ENCODE data around the gene ECE1. TPM values are rescaled to one million over a fixed set of nuclear protein-coding genes. Genes with fewer than 3 reads are reported as not detected.
A peak's percentile ranks its signal among the peaks of the same experiment; 100 is the strongest.

The ECE1 gene
- total RNA-seq, 1 donor from 2014 or later = 209 TPM

- CTCF ChIA-PET = no interaction called here
- Mint-ChIP-seq H3K27ac (no peak overlapping the region), H3K9me3 (no peaks in the 10 kb centered on the region), H3K27me3 (no peaks in the 10 kb centered on the region), H3K4me1 (peaks cover 57% of the 10 kb centered on the region), H3K36me3 (ENCODE audit: low read depth) (peaks cover 38% of the 10 kb centered on the region), H3K4me3 (no peak overlapping the region)
- TF ChIP-seq CTCF (IDR thresholded peaks at IDR 0.05) = no peak
- ATAC-seq (ENCODE audit: low read depth) (no peak), DNase-seq (no peak)
- intact Hi-C loops (cut with micrococcal nuclease) = no loop called here
- POLR2A ChIA-PET = interaction anchor here (0.5 to 1.3 kb wide), 2 partner anchors 9 to 15 kb away, joined by 3 to 4 read pairs; no protein-coding TSS in a partner anchor
Measured at GRCh38 chr1:21308847-21309652, 18.8 kb upstream of the ECE1 start.

DNA sequence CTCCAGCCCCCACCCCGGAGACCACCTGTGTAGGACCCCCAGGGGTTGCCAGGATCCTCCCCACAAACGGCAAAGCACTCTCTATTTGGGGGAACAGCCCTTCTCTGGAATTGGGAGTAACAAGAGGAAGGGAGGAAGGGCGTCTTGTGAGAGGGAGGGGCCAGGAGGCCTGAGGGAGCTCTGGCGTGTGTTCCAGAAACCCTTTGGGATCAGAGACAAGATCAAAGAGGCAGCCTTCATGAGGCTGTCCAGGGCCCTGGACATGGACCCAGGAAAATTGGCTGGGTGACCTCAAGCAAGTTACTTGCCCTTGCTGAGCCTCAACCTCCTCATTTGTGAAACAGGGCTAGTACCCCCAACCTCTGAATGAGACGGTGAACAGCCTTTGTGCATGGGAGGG is 18.1 kb upstream of the ECE1 start:
- Mint-ChIP-seq H3K9me3 (no peaks in the 10 kb centered on the region), H3K4me1 (peaks cover 56% of the 10 kb centered on the region), H3K27me3 (no peaks in the 10 kb centered on the region), H3K27ac (no peak overlapping the region), H3K4me3 (no peak overlapping the region), H3K36me3 (ENCODE audit: low read depth) (peaks cover 32% of the 10 kb centered on the region)
- no peak for TF ChIP-seq CTCF (IDR thresholded peaks at IDR 0.05)
- intact Hi-C loops (cut with micrococcal nuclease) = no loop called here
- ATAC-seq (ENCODE audit: low read depth) (no peak), DNase-seq (no peak)
- ChIA-PET POLR2A (interaction anchor here (0.5 to 1.3 kb wide), 3 partner anchors 14 to 16 kb away, joined by 3 to 4 read pairs (median 3); no protein-coding TSS in a partner anchor), CTCF (interaction anchor here (0.8 kb wide), 1 partner anchor 39 kb away, joined by 3 read pairs; no protein-coding TSS in a partner anchor)

DNA sequence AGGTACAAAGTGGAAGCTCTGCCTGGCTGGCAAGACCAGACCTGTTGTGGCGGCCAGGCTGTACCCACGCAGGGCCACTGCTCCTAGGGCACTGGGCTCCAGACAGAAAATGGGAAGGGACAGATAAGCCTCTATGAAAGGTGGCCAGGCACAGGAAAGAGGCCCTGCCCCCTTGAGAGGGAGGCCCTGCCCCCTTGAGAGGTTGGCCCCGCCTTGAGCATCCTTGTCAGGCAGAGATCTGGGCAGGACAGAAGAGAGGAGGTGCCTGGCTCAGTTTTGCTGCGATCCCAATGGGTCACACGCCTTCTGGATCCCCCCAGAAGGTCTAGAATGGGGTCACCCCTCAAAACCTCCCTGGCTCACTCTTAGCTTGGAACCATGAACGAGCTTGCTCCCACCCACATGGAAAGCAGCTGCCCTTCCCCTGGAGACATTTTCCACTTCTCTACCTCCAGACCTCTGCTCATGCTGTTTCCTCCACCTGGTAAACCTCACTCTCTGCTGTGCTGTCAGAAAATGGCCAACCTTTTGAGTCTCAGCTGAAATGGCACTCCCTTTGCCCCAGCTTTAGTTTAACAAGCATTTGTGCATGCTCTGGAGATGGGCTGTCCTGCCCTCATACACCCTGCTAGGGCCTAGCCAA is 17.5 kb upstream of the ECE1 start:
- Mint-ChIP-seq H3K4me1 (peaks cover 56% of the 10 kb centered on the region), H3K27me3 (no peaks in the 10 kb centered on the region), H3K36me3 (ENCODE audit: low read depth) (peaks cover 30% of the 10 kb centered on the region), H3K27ac (peak overlapping the region; percentile 24), H3K4me3 (no peak overlapping the region), H3K9me3 (no peaks in the 10 kb centered on the region)
- no peak for DNase-seq
- POLR2A ChIA-PET = interaction anchor here (0.5 to 0.8 kb wide), 2 partner anchors 13 to 16 kb away, joined by 3 read pairs; no protein-coding TSS in a partner anchor
- intact Hi-C loops (cut with micrococcal nuclease) = no loop called here
- ATAC-seq (ENCODE audit: low read depth) = peak; percentile 56
- no peak for TF ChIP-seq CTCF (IDR thresholded peaks at IDR 0.05)
- CTCF ChIA-PET = interaction anchor here (0.8 kb wide), 1 partner anchor 38 kb away, joined by 3 read pairs; no protein-coding TSS in a partner anchor

GRCh38 chr1:21307210-21307609 is 16.9 kb upstream of the ECE1 start:
- DNase-seq (no peak), ATAC-seq (ENCODE audit: low read depth) (no peak)
- Mint-ChIP-seq H3K4me1 (peaks cover 61% of the 10 kb centered on the region), H3K27ac (no peak overlapping the region), H3K4me3 (no peak overlapping the region), H3K27me3 (no peaks in the 10 kb centered on the region), H3K9me3 (no peaks in the 10 kb centered on the region), H3K36me3 (ENCODE audit: low read depth) (peaks cover 30% of the 10 kb centered on the region)
- no peak for TF ChIP-seq CTCF (IDR thresholded peaks at IDR 0.05)
- ChIA-PET CTCF (no interaction called here), POLR2A (interaction anchor here (2.0 kb wide), 1 partner anchor 13 kb away, joined by 12 read pairs; no protein-coding TSS in a partner anchor)
- intact Hi-C loops (cut with micrococcal nuclease) = no loop called here

DNA sequence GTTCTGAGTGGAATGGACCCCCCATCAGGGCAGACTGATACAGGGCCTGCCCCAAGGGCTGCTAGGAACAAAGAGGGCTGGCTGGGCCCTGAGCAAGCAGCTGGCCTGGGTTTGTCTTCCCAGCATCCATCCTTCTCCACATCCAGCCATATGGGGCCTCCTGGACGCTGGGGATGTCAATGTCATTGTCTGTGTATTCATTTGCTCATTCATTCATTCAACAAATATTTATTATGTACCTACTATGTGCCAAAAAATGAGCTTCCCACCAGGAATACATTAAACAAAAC is 15.6 kb upstream of the ECE1 start:
- Mint-ChIP-seq H3K4me3 (no peak overlapping the region), H3K36me3 (ENCODE audit: low read depth) (peaks cover 29% of the 10 kb centered on the region), H3K27ac (peak overlapping the region; percentile 46), H3K4me1 (peaks cover 66% of the 10 kb centered on the region), H3K9me3 (no peaks in the 10 kb centered on the region), H3K27me3 (no peaks in the 10 kb centered on the region)
- ChIA-PET CTCF (no interaction called here), POLR2A (interaction anchor here (0.7 to 2.0 kb wide), 4 partner anchors 12 to 121 kb away, joined by 3 to 12 read pairs (median 4); no protein-coding TSS in a partner anchor)
- DNase-seq = no peak
- intact Hi-C loops (cut with micrococcal nuclease) = no loop called here
- TF ChIP-seq CTCF (IDR thresholded peaks at IDR 0.05) = no peak
- no peak for ATAC-seq (ENCODE audit: low read depth)
